ENCODE measurements around the gene DBNDD2.

Gene DBNDD2

DNA sequence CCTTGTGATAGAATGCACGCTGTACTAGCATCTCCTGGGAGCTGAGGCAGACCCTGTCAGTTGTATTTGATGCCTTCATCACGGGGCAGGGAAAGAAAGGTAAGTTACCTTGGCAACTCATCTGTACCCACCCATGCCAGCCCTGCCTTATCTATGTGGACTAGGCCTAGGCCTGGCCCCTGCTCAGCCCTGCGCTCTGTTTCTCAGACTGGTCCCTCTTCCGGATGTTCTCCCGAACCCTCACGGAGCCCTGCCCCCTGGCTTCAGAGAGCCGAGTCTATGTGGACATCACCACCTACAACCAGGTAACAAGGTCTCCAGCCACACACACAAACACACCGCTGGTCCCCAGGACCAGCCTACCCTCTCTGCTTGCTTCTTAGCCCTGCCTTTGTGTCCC is 12.0 kb downstream of the DBNDD2 start:
- H3K27ac ChIP-seq (ENCODE audit: low read depth, low read length), result no peak overlapping the region
- peaks cover 4% of the 10 kb centered on the region for H3K9me3 ChIP-seq (ENCODE audit: insufficient read depth, low read depth, low read length)
- H3K79me1 ChIP-seq (ENCODE audit: low read length), result peaks cover 3% of the 10 kb centered on the region
- no peak overlapping the region for H3K4me2 ChIP-seq (ENCODE audit: low read length)
- peaks cover 32 to 42% of the 10 kb centered on the region in 2 experiments for H3K36me3 ChIP-seq (ENCODE audit: control insufficient read depth in 1 of 2, insufficient read depth in 2 of 2, low read length in 2 of 2)
- peaks cover 4% of the 10 kb centered on the region in 2 experiments for H3K4me1 ChIP-seq (ENCODE audit: control insufficient read depth in 1 of 2, insufficient read depth in 2 of 2, low read length in 2 of 2)
- DNase-seq, result no peak
- no peak overlapping the region for H4K8ac ChIP-seq (ENCODE audit: low read depth, low read length)
- H4K12ac ChIP-seq (ENCODE audit: low read depth, low read length), result no peak overlapping the region
- no peaks in the 10 kb centered on the region for H3K27me3 ChIP-seq (ENCODE audit: insufficient read depth, low read length)
- H2BK120ac ChIP-seq (ENCODE audit: insufficient read depth, low read length, poor library complexity), result no peak overlapping the region
- no peak overlapping the region for H2BK12ac ChIP-seq (ENCODE audit: low read length)
- H2AFZ ChIP-seq (ENCODE audit: insufficient read depth, low read length, poor library complexity), result no peak overlapping the region
- no peak overlapping the region for H4K91ac ChIP-seq (ENCODE audit: low read depth, low read length)
- no peak overlapping the region for H3K4me3 ChIP-seq (ENCODE audit: low read depth, low read length)
- no peak overlapping the region for H3K14ac ChIP-seq (ENCODE audit: low read length)
- no peak overlapping the region for H3K9ac ChIP-seq (ENCODE audit: low read length)
- WGBS (ENCODE audit: extremely low coverage, insufficient coverage, insufficient read length), result no CpG with 5 or more reads among the region's 8 CpGs
- no peak overlapping the region for H3K4ac ChIP-seq (ENCODE audit: low read depth, low read length)
- no peak overlapping the region for H2BK5ac ChIP-seq (ENCODE audit: low read depth, low read length, poor library complexity)
- H3K23ac ChIP-seq (ENCODE audit: low read length), result no peak overlapping the region
- peaks cover 6% of the 10 kb centered on the region for H3K79me2 ChIP-seq (ENCODE audit: control insufficient read depth, insufficient read depth, low read length, poor library complexity)
- H3K18ac ChIP-seq (ENCODE audit: low read length), result no peak overlapping the region
- H2AK5ac ChIP-seq (ENCODE audit: low read length), result no peak overlapping the region

DNA sequence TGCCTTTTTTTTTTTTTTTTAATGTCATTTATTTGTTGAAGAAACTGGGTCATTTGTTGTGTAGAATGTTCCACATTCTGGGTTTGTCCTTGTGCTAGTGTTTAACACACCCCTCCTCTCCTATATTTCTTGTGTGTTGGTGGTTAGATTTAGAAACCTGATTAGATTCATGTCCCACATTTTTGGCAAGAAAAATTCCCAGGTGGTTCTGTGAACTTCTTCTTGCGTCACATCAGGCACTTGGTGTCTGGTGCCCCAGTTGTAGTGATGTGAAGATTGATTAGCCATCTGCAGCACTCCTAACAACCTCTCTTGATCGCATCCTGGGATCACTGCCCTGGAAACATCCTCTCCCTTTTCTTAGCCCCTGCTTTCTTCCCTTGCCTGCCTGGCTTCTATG is 15.6 kb downstream of the DBNDD2 start:
- no CpG with 5 or more reads among the region's 2 CpGs for WGBS (ENCODE audit: extremely low coverage, insufficient coverage, insufficient read length)
- Histone ChIP-seq H3K36me3 (ENCODE audit: control insufficient read depth in 1 of 2, insufficient read depth in 2 of 2, low read length in 2 of 2) (peaks cover 40 to 45% of the 10 kb centered on the region in 2 experiments), H3K18ac (ENCODE audit: low read length) (no peak overlapping the region), H3K27me3 (ENCODE audit: insufficient read depth, low read length) (no peaks in the 10 kb centered on the region), H2AK5ac (ENCODE audit: low read length) (no peak overlapping the region), H2BK120ac (ENCODE audit: insufficient read depth, low read length, poor library complexity) (no peak overlapping the region), H3K4ac (ENCODE audit: low read depth, low read length) (no peak overlapping the region), H3K4me1 (ENCODE audit: control insufficient read depth in 1 of 2, insufficient read depth in 2 of 2, low read length in 2 of 2) (no peaks in the 10 kb centered on the region), H3K9ac (ENCODE audit: low read length) (no peak overlapping the region), H4K12ac (ENCODE audit: low read depth, low read length) (no peak overlapping the region), H3K79me2 (ENCODE audit: control insufficient read depth, insufficient read depth, low read length, poor library complexity) (no peaks in the 10 kb centered on the region), H3K4me2 (ENCODE audit: low read length) (no peak overlapping the region), H3K4me3 (ENCODE audit: low read depth, low read length) (no peak overlapping the region), H4K8ac (ENCODE audit: low read depth, low read length) (no peak overlapping the region), H3K23ac (ENCODE audit: low read length) (no peak overlapping the region), H2BK12ac (ENCODE audit: low read length) (no peak overlapping the region), H2AFZ (ENCODE audit: insufficient read depth, low read length, poor library complexity) (no peak overlapping the region), H3K14ac (ENCODE audit: low read length) (no peak overlapping the region), H3K79me1 (ENCODE audit: low read length) (no peaks in the 10 kb centered on the region), H4K91ac (ENCODE audit: low read depth, low read length) (no peak overlapping the region), H3K9me3 (ENCODE audit: insufficient read depth, low read depth, low read length) (peaks cover 4% of the 10 kb centered on the region), H2BK5ac (ENCODE audit: low read depth, low read length, poor library complexity) (no peak overlapping the region), H3K27ac (ENCODE audit: low read depth, low read length) (no peak overlapping the region)
- DNase-seq, result no peak

- DNase-seq, result no peak
- no peak overlapping the region for H2AFZ ChIP-seq (ENCODE audit: insufficient read depth, low read length, poor library complexity)
- no peaks in the 10 kb centered on the region for H3K27me3 ChIP-seq (ENCODE audit: insufficient read depth, low read length)
- no peak overlapping the region for H3K4me2 ChIP-seq (ENCODE audit: low read length)
- no peak overlapping the region for H4K91ac ChIP-seq (ENCODE audit: low read depth, low read length)
- no CpG with 5 or more reads among the region's 17 CpGs for WGBS (ENCODE audit: extremely low coverage, insufficient coverage, insufficient read length)
- H3K4ac ChIP-seq (ENCODE audit: low read depth, low read length), result no peak overlapping the region
- peak overlapping the region; percentile 20 for H3K4me3 ChIP-seq (ENCODE audit: low read depth, low read length)
- H4K12ac ChIP-seq (ENCODE audit: low read depth, low read length), result no peak overlapping the region
- H3K4me1 ChIP-seq (ENCODE audit: control insufficient read depth in 1 of 2, insufficient read depth in 2 of 2, low read length in 2 of 2), result no peaks in the 10 kb centered on the region
- H3K14ac ChIP-seq (ENCODE audit: low read length), result no peak overlapping the region
- H2BK120ac ChIP-seq (ENCODE audit: insufficient read depth, low read length, poor library complexity), result no peak overlapping the region
- no peak overlapping the region for H3K9ac ChIP-seq (ENCODE audit: low read length)
- H3K79me1 ChIP-seq (ENCODE audit: low read length), result no peaks in the 10 kb centered on the region
- no peak overlapping the region for H2AK5ac ChIP-seq (ENCODE audit: low read length)
- H3K27ac ChIP-seq (ENCODE audit: low read depth, low read length), result no peak overlapping the region
- peaks cover 4% of the 10 kb centered on the region for H3K9me3 ChIP-seq (ENCODE audit: insufficient read depth, low read depth, low read length)
- peaks cover 26 to 27% of the 10 kb centered on the region in 2 experiments for H3K36me3 ChIP-seq (ENCODE audit: control insufficient read depth in 1 of 2, insufficient read depth in 2 of 2, low read length in 2 of 2)
- no peak overlapping the region for H2BK5ac ChIP-seq (ENCODE audit: low read depth, low read length, poor library complexity)
- no peak overlapping the region for H2BK12ac ChIP-seq (ENCODE audit: low read length)
- no peaks in the 10 kb centered on the region for H3K79me2 ChIP-seq (ENCODE audit: control insufficient read depth, insufficient read depth, low read length, poor library complexity)
- no peak overlapping the region for H4K8ac ChIP-seq (ENCODE audit: low read depth, low read length)
- no peak overlapping the region for H3K23ac ChIP-seq (ENCODE audit: low read length)
- no peak overlapping the region for H3K18ac ChIP-seq (ENCODE audit: low read length)
These were observed 17.5 kb downstream of the DBNDD2 start for GRCh38 chr20:45425561-45425960.

DNA sequence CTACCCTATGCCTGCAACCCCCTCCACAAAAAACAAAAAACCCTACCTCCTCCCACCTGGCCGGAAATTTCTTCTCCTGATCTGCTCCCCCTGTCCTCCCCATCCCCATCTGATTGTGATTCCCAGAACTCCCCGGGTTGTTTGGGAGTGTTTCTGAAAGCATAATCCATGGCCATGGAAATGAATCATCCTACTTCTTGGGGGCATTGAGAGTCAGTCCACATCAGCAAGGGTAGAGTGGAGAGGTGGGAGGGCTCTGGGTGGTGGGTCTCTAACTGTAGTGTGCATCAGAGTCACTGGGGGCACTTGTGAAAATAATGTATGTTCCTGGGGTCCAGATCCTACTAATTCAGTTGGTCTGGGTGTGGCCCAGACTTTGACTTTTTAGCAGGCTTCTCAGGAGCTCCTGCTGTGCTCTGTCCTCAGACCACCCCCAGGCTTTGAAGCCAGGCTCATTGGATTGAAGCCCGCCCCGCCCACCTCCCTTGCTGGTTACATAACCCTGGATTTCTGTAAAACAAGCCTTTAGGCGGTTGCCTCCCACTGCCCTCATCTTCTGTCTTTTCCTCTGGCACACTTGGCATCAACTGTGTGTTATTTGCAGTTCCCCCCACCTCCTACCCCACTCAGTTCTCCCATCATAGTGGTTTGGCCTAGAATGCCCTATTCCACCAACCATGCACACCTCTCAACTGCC is 18.4 kb downstream of the DBNDD2 start:
- Histone ChIP-seq H2AK5ac (ENCODE audit: low read length) (no peak overlapping the region), H3K9ac (ENCODE audit: low read length) (no peak overlapping the region), H3K18ac (ENCODE audit: low read length) (no peak overlapping the region), H4K12ac (ENCODE audit: low read depth, low read length) (no peak overlapping the region), H3K4me1 (ENCODE audit: control insufficient read depth in 1 of 2, insufficient read depth in 2 of 2, low read length in 2 of 2) (no peaks in the 10 kb centered on the region), H3K79me2 (ENCODE audit: control insufficient read depth, insufficient read depth, low read length, poor library complexity) (no peaks in the 10 kb centered on the region), H4K91ac (ENCODE audit: low read depth, low read length) (no peak overlapping the region), H3K4me3 (ENCODE audit: low read depth, low read length) (no peak overlapping the region), H2AFZ (ENCODE audit: insufficient read depth, low read length, poor library complexity) (no peak overlapping the region), H3K4me2 (ENCODE audit: low read length) (no peak overlapping the region), H3K14ac (ENCODE audit: low read length) (no peak overlapping the region), H3K36me3 (ENCODE audit: control insufficient read depth in 1 of 2, insufficient read depth in 2 of 2, low read length in 2 of 2) (peaks cover 19% of the 10 kb centered on the region in 2 experiments), H3K27me3 (ENCODE audit: insufficient read depth, low read length) (no peaks in the 10 kb centered on the region), H3K4ac (ENCODE audit: low read depth, low read length) (no peak overlapping the region), H2BK12ac (ENCODE audit: low read length) (no peak overlapping the region), H3K27ac (ENCODE audit: low read depth, low read length) (no peak overlapping the region), H3K23ac (ENCODE audit: low read length) (no peak overlapping the region), H2BK120ac (ENCODE audit: insufficient read depth, low read length, poor library complexity) (no peak overlapping the region), H3K79me1 (ENCODE audit: low read length) (no peaks in the 10 kb centered on the region), H2BK5ac (ENCODE audit: low read depth, low read length, poor library complexity) (no peak overlapping the region), H3K9me3 (ENCODE audit: insufficient read depth, low read depth, low read length) (peaks cover 4% of the 10 kb centered on the region), H4K8ac (ENCODE audit: low read depth, low read length) (no peak overlapping the region)
- no peak for DNase-seq
- WGBS (ENCODE audit: extremely low coverage, insufficient coverage, insufficient read length), result no CpG with 5 or more reads among the region's 5 CpGs

All from trophoblast cell (in vitro differentiated cells and primary cell).